Erythroblast (primary cell): ENCODE data around the gene GIMAP1.

Source experiments
- GATA1 ChIP-seq: IDR thresholded peaks from 2 replicates; pipeline ENCODE4 v1.6.1; 2011; ENCODE audit warnings: low read depth, mild to moderate bottlenecking, control low read depth, low read length, moderate library complexity
- POLR2A ChIP-seq: IDR thresholded peaks from 2 replicates; pipeline ENCODE4 v1.6.1; 2011; ENCODE audit warnings: mild to moderate bottlenecking, low read length

DNA sequence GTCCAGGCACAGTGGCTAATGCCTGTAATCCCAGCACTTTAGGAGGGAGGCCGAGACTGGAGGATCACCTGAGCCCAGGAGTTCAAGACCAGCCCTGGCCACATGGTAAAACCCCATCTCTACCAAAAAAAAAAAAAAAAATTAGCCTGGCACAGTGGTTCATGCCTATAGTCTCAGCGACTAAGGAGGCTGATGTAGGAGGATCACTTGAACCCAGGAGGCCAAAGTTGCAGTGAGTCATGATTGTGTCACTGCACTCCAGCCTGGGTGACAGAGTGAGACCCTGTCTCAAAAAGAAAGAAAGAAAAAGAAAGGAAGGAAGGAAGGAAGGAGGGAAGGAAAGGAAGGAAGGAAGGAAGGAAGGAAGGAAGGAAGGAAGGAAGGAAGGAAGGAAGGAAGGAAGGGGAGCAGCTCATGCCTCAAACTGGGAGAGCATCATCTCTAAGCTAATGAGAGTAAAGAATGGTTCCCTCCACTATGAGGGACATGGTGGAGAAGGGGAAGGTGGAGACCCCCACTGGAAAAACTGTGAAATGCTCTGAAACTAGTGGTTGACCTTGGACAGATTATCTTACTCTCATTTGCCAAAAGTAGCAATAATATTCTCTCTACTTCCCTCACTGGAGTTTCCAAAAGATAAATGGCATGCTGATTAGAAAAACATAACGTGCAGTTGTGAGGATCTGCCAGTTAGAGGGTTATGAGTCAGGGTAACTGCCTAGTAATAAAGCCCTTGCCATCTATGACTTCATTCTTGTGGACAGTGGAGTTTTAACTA is 37.6 kb downstream of the GIMAP1 start:
- TF ChIP-seq POLR2A (no peak), GATA1 (no peak)
